Loucy (cell line): ENCODE results near the gene NFRKB.
A peak's percentile ranks its signal among the peaks of the same experiment; 100 is the strongest.
"Not testable (repeated sequence)": the region's sequence is repeated elsewhere in the genome, so short reads cannot be mapped to it uniquely, and the experiment has no call there.

Experiments used
- H2AFZ ChIP-seq: fragments of 200-600 bp; sonication (generic); 2 replicates; pipeline ENCODE4 v1.6.0; 2016; ENCODE audit warnings: antibody characterized with exemption, mild to moderate bottlenecking, low read length, moderate library complexity
- H3F3A ChIP-seq: fragments of 200-600 bp; 2 replicates; pipeline ENCODE4 v1.6.0; 2016; ENCODE audit warnings: antibody characterized with exemption, low read depth, mild to moderate bottlenecking
- H3K27me3 ChIP-seq: fragments of 200-600 bp; sonication (generic); 2 replicates; pipeline ENCODE4 v1.6.1; 2014; ENCODE audit warnings: low read length, mild to moderate bottlenecking; ENCODE audit not compliant: insufficient read depth, poor library complexity, severe bottlenecking
- H3K36me3 ChIP-seq: fragments of 200-600 bp; sonication (generic); 2 replicates; pipeline ENCODE4 v1.6.1; 2016; ENCODE audit warnings: low read length; ENCODE audit not compliant: insufficient read depth
- H3K4me1 ChIP-seq: fragments of 200-600 bp; sonication (generic); 2 replicates; pipeline ENCODE4 v1.5.1; 2014; ENCODE audit warnings: low read length, mild to moderate bottlenecking; ENCODE audit not compliant: insufficient read depth, poor library complexity, severe bottlenecking
- H3K4me2 ChIP-seq: fragments of 200-600 bp; sonication (generic); 2 replicates; pipeline ENCODE4 v1.6.0; 2014; ENCODE audit warnings: antibody characterized with exemption, low read length, low read depth, mild to moderate bottlenecking; ENCODE audit not compliant: poor library complexity, severe bottlenecking
- H3K4me3 ChIP-seq: fragments of 200-600 bp; sonication (generic); 2 replicates; pipeline ENCODE4 v1.5.1; 2014; ENCODE audit warnings: low read length, mild to moderate bottlenecking, mixed read lengths; ENCODE audit not compliant: poor library complexity, severe bottlenecking
- H3K79me2 ChIP-seq: fragments of 200-600 bp; sonication (generic); 2 replicates; pipeline ENCODE4 v1.6.1; 2014; ENCODE audit warnings: low read length; ENCODE audit not compliant: insufficient read depth
- H3K9ac ChIP-seq: fragments of 200-600 bp; sonication (generic); 2 replicates; pipeline ENCODE4 v1.6.0; 2014; ENCODE audit warnings: mild to moderate bottlenecking, low read depth, low read length, moderate library complexity; ENCODE audit not compliant: poor library complexity, severe bottlenecking
- H3K9me2 ChIP-seq: fragments of 200-600 bp; sonication (generic); replicated peaks from 2 replicates; pipeline ENCODE4 v1.6.1; 2016; ENCODE audit warnings: low read depth, low read length, mixed read lengths
- H3K9me3 ChIP-seq: fragments of 200-600 bp; sonication (generic); 2 replicates; pipeline ENCODE4 v1.6.1; 2014; ENCODE audit warnings: mild to moderate bottlenecking, antibody characterized with exemption, low read length, low read depth; ENCODE audit not compliant: insufficient read depth
- H4K20me1 ChIP-seq: fragments of 200-600 bp; sonication (generic); 2 replicates; pipeline ENCODE4 v1.6.0; 2014; ENCODE audit warnings: antibody characterized with exemption, low read length, mild to moderate bottlenecking; ENCODE audit not compliant: insufficient read depth, poor library complexity, severe bottlenecking
- EZH2phosphoT487 ChIP-seq: fragments of 200-600 bp; IDR thresholded peaks from 2 replicates; pipeline ENCODE4 v1.6.1; 2018; ENCODE audit warnings: antibody characterized with exemption, mild to moderate bottlenecking, moderate library complexity, borderline replicate concordance
- TF ChIP-seq, protein P1 (sequence below): fragments of 200-600 bp; sonication (generic); conservative IDR thresholded peaks from 2 replicates; pipeline ENCODE4 v1.5.1; 2014; ENCODE audit warnings: mild to moderate bottlenecking, antibody characterized with exemption, low read length

The NFRKB gene

DNA sequence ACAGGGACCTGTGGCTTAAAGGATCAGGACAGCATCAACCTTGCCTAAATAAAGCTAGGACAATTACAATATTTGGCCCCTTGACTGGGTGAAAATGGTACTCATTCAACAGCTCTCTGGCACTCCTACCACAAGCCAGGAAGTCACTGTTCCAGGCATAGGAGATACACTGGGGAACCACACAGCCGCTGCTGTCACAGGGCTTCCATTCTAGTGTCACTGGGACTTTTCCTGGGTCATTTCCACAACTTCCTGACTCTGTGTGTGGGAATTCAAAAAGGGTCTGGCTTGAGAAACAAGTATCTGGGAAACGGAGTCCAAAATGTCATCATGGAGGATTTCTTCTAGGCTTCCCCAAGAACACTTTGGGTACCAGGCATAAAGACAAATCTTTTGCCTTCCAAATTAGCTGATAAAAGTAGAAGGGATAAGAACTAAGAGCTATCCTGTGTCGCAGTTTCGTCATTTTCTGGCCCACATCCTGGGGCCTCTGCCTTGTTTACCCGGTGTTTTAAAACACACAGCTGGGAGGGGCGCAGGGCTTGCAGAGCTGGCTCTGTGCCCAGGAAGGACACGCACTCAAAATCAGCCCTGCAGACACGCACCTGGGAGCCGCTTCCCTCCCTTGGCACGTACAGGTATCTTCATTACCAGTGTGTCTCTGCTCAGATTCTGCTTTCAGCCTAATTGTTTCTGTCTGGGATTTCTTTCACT lies 41.7 kb downstream of the NFRKB start:
- no peak for TF ChIP-seq EZH2phosphoT487
- TF ChIP-seq, protein P1, sequence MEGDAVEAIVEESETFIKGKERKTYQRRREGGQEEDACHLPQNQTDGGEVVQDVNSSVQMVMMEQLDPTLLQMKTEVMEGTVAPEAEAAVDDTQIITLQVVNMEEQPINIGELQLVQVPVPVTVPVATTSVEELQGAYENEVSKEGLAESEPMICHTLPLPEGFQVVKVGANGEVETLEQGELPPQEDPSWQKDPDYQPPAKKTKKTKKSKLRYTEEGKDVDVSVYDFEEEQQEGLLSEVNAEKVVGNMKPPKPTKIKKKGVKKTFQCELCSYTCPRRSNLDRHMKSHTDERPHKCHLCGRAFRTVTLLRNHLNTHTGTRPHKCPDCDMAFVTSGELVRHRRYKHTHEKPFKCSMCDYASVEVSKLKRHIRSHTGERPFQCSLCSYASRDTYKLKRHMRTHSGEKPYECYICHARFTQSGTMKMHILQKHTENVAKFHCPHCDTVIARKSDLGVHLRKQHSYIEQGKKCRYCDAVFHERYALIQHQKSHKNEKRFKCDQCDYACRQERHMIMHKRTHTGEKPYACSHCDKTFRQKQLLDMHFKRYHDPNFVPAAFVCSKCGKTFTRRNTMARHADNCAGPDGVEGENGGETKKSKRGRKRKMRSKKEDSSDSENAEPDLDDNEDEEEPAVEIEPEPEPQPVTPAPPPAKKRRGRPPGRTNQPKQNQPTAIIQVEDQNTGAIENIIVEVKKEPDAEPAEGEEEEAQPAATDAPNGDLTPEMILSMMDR = no peak
- H3K9ac ChIP-seq = no peak overlapping the region
- H3K4me1 ChIP-seq = peaks cover 8% of the 10 kb centered on the region
- no peaks in the 10 kb centered on the region for H3K27me3 ChIP-seq
- H4K20me1 ChIP-seq = no peaks in the 10 kb centered on the region
- H3K79me2 ChIP-seq = no peaks in the 10 kb centered on the region
- no peaks in the 10 kb centered on the region for H3K36me3 ChIP-seq
- H3K9me3 ChIP-seq = no peaks in the 10 kb centered on the region
- H3F3A ChIP-seq = no peaks in the 10 kb centered on the region
- H3K9me2 ChIP-seq = no peaks in the 10 kb centered on the region
- no peak overlapping the region for H3K4me2 ChIP-seq
- H2AFZ ChIP-seq = no peak overlapping the region
- H3K4me3 ChIP-seq = no peak overlapping the region

DNA sequence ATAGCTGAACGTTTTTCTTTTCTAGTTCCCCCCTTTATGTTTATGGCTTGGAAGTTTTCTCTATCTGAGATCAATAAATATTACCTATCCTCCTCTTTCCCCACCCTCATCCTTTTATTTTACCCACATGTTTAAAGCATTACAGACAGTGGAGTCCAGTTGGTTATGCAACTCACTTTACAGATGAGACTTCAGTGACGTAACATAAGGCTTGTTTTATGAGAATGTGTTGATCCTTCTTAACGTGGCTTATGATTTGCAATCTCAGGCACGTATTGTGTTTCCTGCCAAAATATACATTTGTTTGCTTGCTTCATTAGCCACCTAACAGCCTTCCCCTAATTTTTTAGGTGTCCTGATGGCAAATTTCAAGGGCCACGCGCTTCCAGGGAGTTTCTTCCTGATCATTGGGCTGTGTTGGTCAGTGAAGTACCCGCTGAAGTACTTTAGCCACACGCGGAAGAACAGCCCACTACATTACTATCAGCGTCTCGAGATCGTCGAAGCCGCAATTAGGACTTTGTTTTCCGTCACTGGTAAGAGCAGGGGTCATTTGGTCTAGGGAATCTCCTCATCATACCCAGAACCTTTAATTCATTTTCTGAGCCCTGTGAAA lies 43.1 kb downstream of the NFRKB start:
- Histone ChIP-seq H2AFZ (no peak overlapping the region), H3K27me3 (no peaks in the 10 kb centered on the region), H3K9ac (no peak overlapping the region), H3K36me3 (no peaks in the 10 kb centered on the region), H3K9me2 (no peaks in the 10 kb centered on the region), H3K4me2 (no peak overlapping the region), H3K4me1 (peaks cover 5% of the 10 kb centered on the region), H3K79me2 (no peaks in the 10 kb centered on the region), H3F3A (no peaks in the 10 kb centered on the region), H4K20me1 (no peaks in the 10 kb centered on the region), H3K9me3 (no peaks in the 10 kb centered on the region), H3K4me3 (no peak overlapping the region)
- TF ChIP-seq EZH2phosphoT487 = no peak
- TF ChIP-seq, protein P1 = no peak

DNA sequence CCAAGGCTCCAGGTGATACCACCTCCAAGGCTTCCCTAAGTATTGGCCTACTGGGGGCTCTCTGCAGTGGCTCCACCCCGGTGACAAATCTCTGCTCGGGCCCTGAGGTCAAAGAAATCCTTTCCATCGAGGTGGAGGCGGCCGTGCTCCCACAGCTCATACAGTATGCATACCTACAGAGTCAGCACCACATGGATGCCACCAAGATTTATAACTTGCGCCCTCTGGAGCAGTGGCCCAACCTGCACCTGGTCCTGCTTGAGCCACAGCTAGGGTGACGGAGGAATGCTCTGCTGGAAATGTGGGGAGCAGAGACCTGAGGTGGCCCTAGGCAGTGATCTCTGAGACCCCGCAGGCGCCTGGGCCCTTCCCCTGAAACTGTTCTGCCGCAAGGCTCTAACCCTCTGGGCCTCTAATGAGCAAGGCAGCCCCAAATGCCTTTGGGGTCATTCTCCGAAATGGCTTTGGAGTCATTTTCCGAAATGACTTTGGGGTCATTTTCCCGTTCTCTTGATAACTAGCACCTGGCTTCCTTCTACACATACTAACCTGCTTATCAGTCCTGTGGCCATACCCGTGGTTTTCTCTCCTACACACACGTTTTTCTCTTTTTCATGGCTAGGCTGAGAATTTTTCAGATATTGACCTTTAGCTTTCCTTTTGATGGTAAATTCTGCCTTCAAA lies 45.8 kb downstream of the NFRKB start:
- Histone ChIP-seq H3K9me2 (no peaks in the 10 kb centered on the region), H2AFZ (no peak overlapping the region), H3K27me3 (no peaks in the 10 kb centered on the region), H3K4me3 (no peak overlapping the region), H4K20me1 (no peaks in the 10 kb centered on the region), H3F3A (no peaks in the 10 kb centered on the region), H3K4me2 (no peak overlapping the region), H3K9me3 (no peaks in the 10 kb centered on the region), H3K9ac (no peak overlapping the region), H3K36me3 (no peaks in the 10 kb centered on the region), H3K4me1 (peaks cover 16% of the 10 kb centered on the region), H3K79me2 (no peaks in the 10 kb centered on the region)
- no peak for TF ChIP-seq EZH2phosphoT487
- TF ChIP-seq, protein P1 = no peak

DNA sequence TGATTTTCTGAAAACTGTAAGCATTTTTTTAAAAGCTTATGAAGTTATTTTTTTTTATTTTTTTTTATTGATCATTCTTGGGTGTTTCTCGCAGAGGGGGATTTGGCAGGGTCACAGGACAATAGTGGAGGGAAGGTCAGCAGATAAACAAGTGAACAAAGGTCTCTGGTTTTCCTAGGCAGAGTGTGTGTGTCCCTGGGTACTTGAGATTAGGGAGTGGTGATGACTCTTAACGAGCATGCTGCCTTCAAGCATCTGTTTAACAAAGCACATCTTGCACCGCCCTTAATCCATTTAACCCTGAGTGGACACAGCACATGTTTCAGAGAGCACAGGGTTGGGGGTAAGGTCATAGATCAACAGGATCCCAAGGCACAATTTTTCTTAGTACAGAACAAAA lies 48.0 kb downstream of the NFRKB start:
- not testable (repeated sequence) for H4K20me1 ChIP-seq, H3F3A ChIP-seq, H3K4me3 ChIP-seq, H3K79me2 ChIP-seq, H3K9me2 ChIP-seq, H3K27me3 ChIP-seq, H3K9me3 ChIP-seq, H2AFZ ChIP-seq, H3K36me3 ChIP-seq, H3K9ac ChIP-seq
- peaks cover 11% of the 10 kb centered on the region for H3K4me1 ChIP-seq
- H3K4me2 ChIP-seq = peak overlapping the region; percentile 59
